SKM-1 (cell line): ENCODE measurements around the gene TTC24.
A peak's percentile ranks its signal among the peaks of the same experiment; 100 is the strongest.
"Not testable (repeated sequence)": the region's sequence is repeated elsewhere in the genome, so short reads cannot be mapped to it uniquely, and the experiment has no call there.

Source experiments
- DNase-seq: peaks from one replicate; lab custom pipeline; 2025; ENCODE audit not compliant: unreplicated experiment; lab: John Stamatoyannopoulos, UW

TTC24 gene

GRCh38 chr1:156586323-156586722 lies 6.8 kb downstream of the TTC24 start:
- DNase-seq = no peak

- no peak for DNase-seq
These were observed 7.5 kb downstream of the TTC24 start for GRCh38 chr1:156586892-156587477.

- not testable (repeated sequence) for DNase-seq
These were observed 8.4 kb downstream of the TTC24 start for GRCh38 chr1:156587927-156588326.

GRCh38 chr1:156589546-156589945 lies 10.0 kb downstream of the TTC24 start:
- no peak for DNase-seq

- DNase-seq = no peak
These were observed 11.0 kb downstream of the TTC24 start for GRCh38 chr1:156590326-156591180.

- no peak for DNase-seq
These were observed 11.6 kb downstream of the TTC24 start for GRCh38 chr1:156591181-156591431.

- no peak for DNase-seq
These were observed 12.1 kb downstream of the TTC24 start, which contains the start of gene NAXE for GRCh38 chr1:156591432-156592157. TSS of gene NAXE (plus strand) at chr1:156591776. CDS start at chr1:156591805, 29 bp downstream.

GRCh38 chr1:156592158-156592909 lies 12.8 kb downstream of the TTC24 start:
- DNase-seq = no peak

GRCh38 chr1:156592910-156593660 lies 13.6 kb downstream of the TTC24 start:
- DNase-seq = no peak

GRCh38 chr1:156593661-156593989 lies 14.1 kb downstream of the TTC24 start:
- DNase-seq = no peak

GRCh38 chr1:156594190-156594589 lies 14.7 kb downstream of the TTC24 start:
- no peak for DNase-seq

- no peak for DNase-seq
These were observed 15.5 kb downstream of the TTC24 start for GRCh38 chr1:156595016-156595415.

- no peak for DNase-seq
These were observed 16.9 kb downstream of the TTC24 start for GRCh38 chr1:156596426-156596825.

- no peak for DNase-seq
These were observed 18.6 kb downstream of the TTC24 start for GRCh38 chr1:156598125-156598524.

GRCh38 chr1:156598731-156599432 lies 19.4 kb downstream of the TTC24 start:
- DNase-seq = no peak

- DNase-seq = peak; percentile 90
These were observed 20.3 kb downstream of the TTC24 start for GRCh38 chr1:156599811-156600210.

GRCh38 chr1:156600733-156601121 lies 21.2 kb downstream of the TTC24 start:
- DNase-seq = no peak

GRCh38 chr1:156601122-156601830 lies 21.8 kb downstream of the TTC24 start, which contains the start of gene GPATCH4:
TSS of gene GPATCH4 (minus strand) at chr1:156601479.
- DNase-seq = peak; percentile 69

GRCh38 chr1:156601892-156602291 lies 22.4 kb downstream of the TTC24 start:
- DNase-seq = no peak
